Mucosa of stomach (tissue), 1 donor: ENCODE data around the gene CARMIL1.

Experiments
- H3K27me3 ChIP-seq: one replicate; pipeline ENCODE4 v1.7.0; 2013; ENCODE audit warnings: mild to moderate bottlenecking, low read length; ENCODE audit not compliant: control insufficient read depth, insufficient read depth
- H3K36me3 ChIP-seq: one replicate; pipeline ENCODE4 v1.7.0; 2013; ENCODE audit warnings: low read length; ENCODE audit not compliant: control insufficient read depth, insufficient read depth
- H3K4me1 ChIP-seq: one replicate; pipeline ENCODE4 v1.7.0; 2013; ENCODE audit warnings: mild to moderate bottlenecking, low read length; ENCODE audit not compliant: control insufficient read depth, insufficient read depth
- H3K4me3 ChIP-seq: one replicate; pipeline ENCODE4 v1.7.0; 2013; ENCODE audit warnings: low read length
- H3K9ac ChIP-seq: one replicate; pipeline ENCODE4 v1.7.0; 2013; ENCODE audit warnings: mild to moderate bottlenecking, low read length, moderate library complexity
- H3K9me3 ChIP-seq: one replicate; pipeline ENCODE4 v1.7.0; 2013; ENCODE audit warnings: mild to moderate bottlenecking, low read length, moderate library complexity; ENCODE audit not compliant: control insufficient read depth
- donor health status: Pancreatic carcinoma.

CARMIL1 gene

GRCh38 chr6:25481267-25481666 is 202.1 kb downstream of the CARMIL1 start:
- H3K4me1 ChIP-seq, result peaks cover 3% of the 10 kb centered on the region
- H3K9me3 ChIP-seq, result no peaks in the 10 kb centered on the region
- no peaks in the 10 kb centered on the region for H3K27me3 ChIP-seq
- H3K9ac ChIP-seq, result no peak overlapping the region
- no peaks in the 10 kb centered on the region for H3K36me3 ChIP-seq
- H3K4me3 ChIP-seq, result no peak overlapping the region

- H3K4me1 ChIP-seq, result peaks cover 8% of the 10 kb centered on the region
- no peaks in the 10 kb centered on the region for H3K36me3 ChIP-seq
- no peak overlapping the region for H3K9ac ChIP-seq
- no peak overlapping the region for H3K4me3 ChIP-seq
- no peaks in the 10 kb centered on the region for H3K27me3 ChIP-seq
- H3K9me3 ChIP-seq, result no peaks in the 10 kb centered on the region
These were observed 203.8 kb downstream of the CARMIL1 start for GRCh38 chr6:25482996-25483395.

- H3K9ac ChIP-seq, result no peak overlapping the region
- no peaks in the 10 kb centered on the region for H3K9me3 ChIP-seq
- H3K36me3 ChIP-seq, result no peaks in the 10 kb centered on the region
- H3K4me3 ChIP-seq, result no peak overlapping the region
- no peaks in the 10 kb centered on the region for H3K27me3 ChIP-seq
- peaks cover 8% of the 10 kb centered on the region for H3K4me1 ChIP-seq
These were observed 204.8 kb downstream of the CARMIL1 start for GRCh38 chr6:25483943-25484342.

GRCh38 chr6:25484900-25485299 is 205.7 kb downstream of the CARMIL1 start:
- Histone ChIP-seq H3K9ac (no peak overlapping the region), H3K36me3 (no peaks in the 10 kb centered on the region), H3K27me3 (no peaks in the 10 kb centered on the region), H3K9me3 (no peaks in the 10 kb centered on the region), H3K4me3 (no peak overlapping the region), H3K4me1 (peaks cover 10% of the 10 kb centered on the region)

- Histone ChIP-seq H3K4me1 (peaks cover 12% of the 10 kb centered on the region), H3K27me3 (no peaks in the 10 kb centered on the region), H3K9me3 (no peaks in the 10 kb centered on the region), H3K4me3 (no peak overlapping the region), H3K36me3 (no peaks in the 10 kb centered on the region), H3K9ac (no peak overlapping the region)
These were observed 206.8 kb downstream of the CARMIL1 start for GRCh38 chr6:25485821-25486534.

GRCh38 chr6:25486550-25486949 is 207.4 kb downstream of the CARMIL1 start:
- H3K27me3 ChIP-seq, result no peaks in the 10 kb centered on the region
- no peaks in the 10 kb centered on the region for H3K36me3 ChIP-seq
- peaks cover 12% of the 10 kb centered on the region for H3K4me1 ChIP-seq
- no peak overlapping the region for H3K4me3 ChIP-seq
- H3K9me3 ChIP-seq, result no peaks in the 10 kb centered on the region
- H3K9ac ChIP-seq, result no peak overlapping the region

GRCh38 chr6:25487012-25487411 is 207.8 kb downstream of the CARMIL1 start:
- H3K4me1 ChIP-seq, result peaks cover 12% of the 10 kb centered on the region
- H3K9me3 ChIP-seq, result no peaks in the 10 kb centered on the region
- no peaks in the 10 kb centered on the region for H3K36me3 ChIP-seq
- H3K4me3 ChIP-seq, result no peak overlapping the region
- no peaks in the 10 kb centered on the region for H3K27me3 ChIP-seq
- no peak overlapping the region for H3K9ac ChIP-seq

- Histone ChIP-seq H3K36me3 (no peaks in the 10 kb centered on the region), H3K27me3 (no peaks in the 10 kb centered on the region), H3K9ac (no peak overlapping the region), H3K4me3 (no peak overlapping the region), H3K9me3 (no peaks in the 10 kb centered on the region), H3K4me1 (peaks cover 12% of the 10 kb centered on the region)
These were observed 209.0 kb downstream of the CARMIL1 start for GRCh38 chr6:25488156-25488555.

GRCh38 chr6:25489399-25489798 is 210.2 kb downstream of the CARMIL1 start:
- Histone ChIP-seq H3K4me1 (peaks cover 12% of the 10 kb centered on the region), H3K9me3 (no peaks in the 10 kb centered on the region), H3K36me3 (no peaks in the 10 kb centered on the region), H3K9ac (no peak overlapping the region), H3K4me3 (no peak overlapping the region), H3K27me3 (no peaks in the 10 kb centered on the region)

- Histone ChIP-seq H3K9ac (no peak overlapping the region), H3K4me3 (no peak overlapping the region), H3K9me3 (no peaks in the 10 kb centered on the region), H3K4me1 (peaks cover 12% of the 10 kb centered on the region), H3K27me3 (no peaks in the 10 kb centered on the region), H3K36me3 (no peaks in the 10 kb centered on the region)
These were observed 211.0 kb downstream of the CARMIL1 start for GRCh38 chr6:25490018-25490801.

- H3K36me3 ChIP-seq, result no peaks in the 10 kb centered on the region
- no peak overlapping the region for H3K4me3 ChIP-seq
- H3K27me3 ChIP-seq, result no peaks in the 10 kb centered on the region
- no peaks in the 10 kb centered on the region for H3K9me3 ChIP-seq
- H3K4me1 ChIP-seq, result peaks cover 4% of the 10 kb centered on the region
- no peak overlapping the region for H3K9ac ChIP-seq
These were observed 213.8 kb downstream of the CARMIL1 start for GRCh38 chr6:25492951-25493350.

GRCh38 chr6:25494469-25494868 is 215.3 kb downstream of the CARMIL1 start:
- Histone ChIP-seq H3K9me3 (no peaks in the 10 kb centered on the region), H3K27me3 (no peaks in the 10 kb centered on the region), H3K9ac (no peak overlapping the region), H3K36me3 (no peaks in the 10 kb centered on the region), H3K4me1 (peaks cover 4% of the 10 kb centered on the region), H3K4me3 (no peak overlapping the region)
